NCI-H524 (cell line): Measurements from ENCODE around the gene TNNI3.
A peak's percentile ranks its signal among the peaks of the same experiment; 100 is the strongest.

Experiments
- DNase-seq, 2 experiments: peaks; one replicate each; lab custom pipeline; 2025; lab: John Stamatoyannopoulos, UW

TNNI3 gene

DNA sequence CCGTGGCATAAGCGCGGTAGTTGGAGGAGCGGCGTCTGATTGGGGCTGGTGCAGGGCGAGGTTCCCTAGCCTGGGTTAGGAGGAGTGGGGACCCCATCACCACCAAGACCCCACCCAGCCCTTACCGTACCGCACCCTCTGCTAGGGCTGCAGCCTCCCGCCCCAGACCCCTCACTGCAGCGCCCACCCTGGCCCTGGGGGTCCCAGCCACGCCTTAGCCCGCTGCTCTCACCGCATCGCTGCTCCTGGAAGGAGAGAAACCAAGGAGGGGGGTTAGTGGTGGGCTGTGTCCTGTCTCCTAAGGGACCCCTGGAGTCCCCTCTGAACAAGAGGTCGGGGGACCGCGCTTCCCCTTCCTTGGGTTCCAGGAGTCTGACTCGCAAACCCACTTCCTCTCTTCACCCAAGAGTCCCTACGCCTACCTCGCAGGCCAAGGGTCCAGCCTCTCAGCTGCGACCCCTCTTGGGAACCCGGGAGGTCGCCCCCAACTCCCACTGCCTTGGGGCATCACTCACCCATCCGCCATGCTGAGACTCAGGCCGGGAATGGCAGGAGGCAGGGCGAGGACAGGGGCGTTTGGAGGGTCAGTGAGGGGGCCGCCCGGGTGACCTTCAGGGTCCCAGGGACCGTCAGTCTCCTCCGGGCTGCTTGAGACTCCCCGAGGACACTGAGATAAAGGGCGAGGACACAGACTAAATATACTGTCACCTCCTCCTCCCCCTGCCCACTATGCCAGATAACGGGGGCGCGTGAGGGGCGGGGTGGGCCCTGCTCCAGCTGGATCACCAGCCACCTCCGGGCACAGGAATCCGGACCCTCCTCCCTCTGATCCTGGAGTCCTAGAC, at the start of gene TNNI3:
TNNI3 (minus strand) TSS at position 669 of the 845 bp plus-strand sequence; CDS start at position 526, 143 bp downstream.
- no peak for DNase-seq

DNA sequence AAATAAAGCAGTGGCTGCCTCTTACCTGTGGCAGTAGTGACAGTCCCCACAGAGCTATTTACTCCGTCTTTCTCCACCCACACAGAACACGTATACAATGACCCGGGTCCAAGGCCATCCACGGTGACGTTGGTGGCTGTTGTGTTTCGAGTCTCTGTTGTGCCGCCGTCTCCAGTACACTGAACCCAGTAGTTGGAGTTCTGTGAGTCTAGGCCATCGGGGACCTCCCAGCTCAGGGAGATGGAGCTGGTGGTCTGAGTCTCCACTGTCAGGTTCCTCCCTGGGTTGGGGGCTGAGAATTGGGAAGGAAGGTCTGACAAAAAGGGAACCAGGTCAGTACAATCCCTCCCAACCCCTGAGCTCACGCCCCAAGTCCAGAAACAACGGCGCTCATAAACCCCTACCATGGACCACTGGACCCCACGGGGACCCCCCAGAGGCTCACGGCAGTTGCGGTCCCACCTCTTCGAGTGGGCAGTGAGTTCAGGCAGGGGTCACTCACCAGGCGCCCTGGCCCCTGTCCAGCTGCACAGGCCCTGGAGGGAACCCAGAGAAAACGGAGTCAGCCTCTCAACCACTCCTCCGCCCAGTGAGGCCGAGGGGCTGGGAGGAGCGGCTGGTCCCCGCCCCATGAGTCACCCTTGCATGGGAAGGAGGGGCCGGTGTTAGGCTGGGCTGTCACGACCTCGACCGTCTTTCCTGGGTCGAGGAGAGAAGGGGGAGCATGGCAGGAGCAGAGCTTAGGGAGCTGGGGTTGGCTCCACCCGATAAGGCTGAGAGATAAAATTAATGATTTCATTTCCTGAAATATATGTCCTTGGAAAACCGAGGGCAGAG, 49.4 kb upstream of the TNNI3 start:
- peak in 1 of 2 experiments; percentile 17 for DNase-seq

GRCh38 chr19:55202199-55202598, 44.7 kb upstream of the TNNI3 start:
- peak in 1 of 2 experiments; percentile 15 for DNase-seq

DNA sequence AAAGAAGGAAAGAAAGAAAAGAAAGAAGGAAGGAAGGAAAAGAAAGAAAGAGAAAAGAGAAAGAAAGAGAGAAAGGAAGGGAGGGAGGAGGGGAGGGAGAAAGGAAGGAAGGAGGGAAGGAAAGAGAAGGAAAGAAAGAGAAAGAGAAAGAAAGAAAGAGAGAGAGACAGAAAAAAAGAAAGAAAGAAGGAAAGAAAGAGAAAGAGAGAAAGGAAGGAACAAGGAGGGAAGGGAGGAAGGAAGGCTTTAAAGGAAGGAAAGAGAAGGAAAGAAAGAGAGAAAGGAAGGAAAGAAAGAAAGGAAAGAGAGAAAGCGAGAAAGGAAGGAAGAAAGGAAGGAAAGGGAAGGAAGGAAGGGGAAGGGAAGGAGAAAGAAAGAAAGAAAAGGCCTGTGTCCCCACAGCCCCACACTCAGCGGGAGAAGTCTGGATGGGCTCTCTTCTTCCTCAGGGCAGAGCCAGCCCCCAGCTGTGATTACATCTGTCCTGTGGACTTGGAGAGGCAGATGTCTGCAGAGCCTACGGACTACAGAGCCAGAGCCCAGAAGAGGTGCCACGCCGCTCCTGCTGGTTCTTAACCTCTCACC, 42.2 kb upstream of the TNNI3 start:
- no peak for DNase-seq

GRCh38 chr19:55198651-55199050, 41.1 kb upstream of the TNNI3 start:
- no peak for DNase-seq

DNA sequence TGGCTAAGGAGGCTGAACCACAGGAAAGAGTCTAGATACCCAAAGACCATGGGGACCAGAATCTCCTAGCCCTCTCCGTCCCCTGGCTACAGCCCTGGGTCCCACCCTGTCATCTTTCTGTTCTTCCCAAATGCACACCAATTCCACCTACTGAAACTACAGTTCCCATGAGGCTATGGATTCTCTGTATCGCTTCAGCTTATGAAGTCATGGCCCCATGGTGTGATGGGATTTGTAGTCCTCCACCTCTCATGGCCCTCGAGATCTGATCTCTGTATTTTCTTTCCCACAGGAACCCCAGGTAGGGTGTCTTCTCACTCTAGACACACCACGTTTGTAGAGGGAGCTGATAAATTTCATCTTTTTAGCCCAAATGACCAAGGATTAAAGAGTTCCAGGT, 40.0 kb upstream of the TNNI3 start:
- no peak for DNase-seq

- DNase-seq = no peak
These were observed 39.3 kb upstream of the TNNI3 start for GRCh38 chr19:55196803-55197202.

- no peak for DNase-seq
These were observed 35.9 kb upstream of the TNNI3 start for GRCh38 chr19:55193481-55193880.

- DNase-seq = no peak
These were observed 31.9 kb upstream of the TNNI3 start for GRCh38 chr19:55189403-55189835.

- DNase-seq = no peak
These were observed 31.1 kb upstream of the TNNI3 start for GRCh38 chr19:55188625-55189024.

GRCh38 chr19:55186080-55186479, 28.5 kb upstream of the TNNI3 start:
- DNase-seq = no peak

DNA sequence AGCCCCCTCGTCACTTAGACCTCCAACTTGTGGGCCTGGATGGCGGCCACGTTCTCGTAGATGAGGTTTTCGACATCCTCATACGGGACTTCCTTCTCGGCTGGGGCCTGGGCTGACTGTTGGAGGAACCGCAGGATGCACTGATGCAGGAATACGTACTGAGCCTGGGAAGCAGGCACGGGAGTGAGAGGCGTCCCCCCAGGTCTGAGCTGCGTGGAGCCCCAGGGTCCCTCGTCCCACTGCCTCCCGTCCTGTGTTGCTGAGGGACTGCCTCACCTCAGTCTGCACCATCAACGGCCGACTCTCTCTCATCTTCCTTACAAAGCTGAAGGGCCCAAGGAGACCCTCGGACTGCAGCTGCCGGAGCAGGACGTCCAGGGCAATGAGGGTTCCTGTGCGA, 24.2 kb upstream of the TNNI3 start:
- no peak for DNase-seq

- no peak for DNase-seq
These were observed 22.3 kb upstream of the TNNI3 start, which contains the start of gene SYT5 for GRCh38 chr19:55179606-55180484. Gene SYT5 (minus strand): TSS chr19:55180289. CDS start chr19:55179041, 1,248 bp downstream.

DNA sequence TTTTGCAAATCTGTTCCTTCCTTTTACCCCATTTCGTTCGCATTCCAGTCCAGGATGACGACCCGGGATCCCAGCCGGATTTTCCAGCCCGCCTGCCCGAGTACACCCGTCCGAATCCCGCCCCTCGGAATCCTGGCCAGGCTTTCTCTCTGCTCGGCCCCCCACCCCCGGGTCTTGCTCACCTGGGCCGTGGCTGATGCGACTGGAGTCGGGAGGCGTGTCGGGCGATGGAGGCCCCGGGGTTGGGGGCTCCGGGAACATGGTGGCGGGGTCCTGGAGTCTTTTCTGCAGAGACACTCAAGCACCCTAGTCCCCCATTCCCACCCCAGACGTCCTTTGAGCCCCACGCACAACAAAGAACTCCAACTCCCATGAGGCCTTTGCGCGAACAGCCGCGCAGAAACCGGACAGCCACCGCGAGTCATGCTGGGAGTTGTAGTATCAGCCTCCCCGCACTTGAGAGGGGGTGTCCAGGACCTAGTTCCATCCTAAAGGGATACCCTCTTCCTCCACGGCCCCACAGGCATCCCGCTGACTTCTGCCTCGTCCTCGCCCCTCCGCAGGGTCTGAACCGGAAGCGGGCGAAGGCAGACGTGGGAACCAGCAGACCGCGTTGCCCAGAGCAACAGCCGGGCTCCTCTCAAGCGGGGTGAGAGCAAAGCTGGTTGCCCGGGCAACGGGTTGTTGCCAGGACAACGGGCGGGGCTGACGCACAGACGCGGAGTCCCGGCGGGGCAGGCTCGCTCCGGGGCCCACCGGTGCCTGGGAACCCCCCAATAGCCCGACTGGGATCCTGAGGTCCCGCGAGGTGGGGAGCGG, 21.5 kb upstream of the TNNI3 start:
- peak; percentile 93 to 95 for DNase-seq

DNA sequence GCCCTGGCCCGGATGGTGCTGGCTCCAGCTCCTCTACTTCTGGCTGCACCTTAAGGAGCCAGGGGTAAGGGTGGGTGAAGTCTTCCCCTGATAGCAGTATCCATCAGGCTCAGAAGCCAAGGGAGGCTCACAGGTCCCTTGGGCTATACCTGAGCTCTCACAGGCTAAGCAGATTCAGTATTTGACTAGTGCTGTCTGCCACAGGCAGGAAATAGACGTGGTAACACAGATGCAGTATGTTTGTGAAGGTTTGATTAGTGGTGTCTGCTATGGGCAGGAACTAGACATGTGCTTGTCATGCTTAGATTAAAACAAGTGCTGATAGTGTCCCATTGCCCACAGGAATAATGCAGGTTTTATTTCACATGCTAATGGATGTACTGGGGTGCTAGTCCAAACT, 18.5 kb upstream of the TNNI3 start:
- DNase-seq = no peak

DNA sequence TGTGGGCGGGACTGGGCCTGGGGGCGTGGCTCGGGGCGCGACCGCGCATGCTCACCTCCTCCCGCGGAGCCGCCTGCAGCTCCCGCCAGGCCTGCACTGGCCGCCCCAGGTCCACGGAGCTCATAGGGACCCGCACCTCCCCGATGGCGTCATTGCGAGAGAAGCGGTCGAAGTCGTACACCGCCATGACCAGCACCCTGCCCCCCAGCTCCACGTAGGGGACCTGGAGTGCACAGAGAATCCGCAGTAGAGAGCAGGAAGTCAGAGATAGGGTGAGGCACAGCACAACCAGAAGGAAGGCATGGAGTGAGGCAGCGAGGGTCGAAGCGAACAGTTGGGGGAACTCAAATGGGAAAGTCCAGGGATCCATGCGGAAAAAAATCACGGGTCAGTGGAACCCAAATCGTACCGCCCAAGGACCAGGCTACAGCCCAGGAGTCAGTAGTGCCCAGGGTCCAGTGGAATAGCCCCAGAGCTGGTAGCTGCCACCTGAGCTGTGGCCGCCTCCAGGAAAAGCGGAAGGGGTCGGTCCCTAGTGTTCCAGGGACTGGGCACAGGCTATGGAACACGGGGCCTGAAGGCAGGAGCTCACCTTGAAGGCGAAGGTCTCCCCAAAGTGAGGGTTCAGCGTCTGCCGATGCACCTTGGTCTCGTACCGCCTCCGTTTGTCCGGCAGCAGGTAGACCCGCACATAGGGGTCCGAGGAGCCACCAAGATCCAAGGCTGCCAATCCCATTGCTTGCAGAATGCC, 17.8 kb upstream of the TNNI3 start:
- no peak for DNase-seq

GRCh38 chr19:55174425-55175116, 17.0 kb upstream of the TNNI3 start:
- DNase-seq = no peak

DNA sequence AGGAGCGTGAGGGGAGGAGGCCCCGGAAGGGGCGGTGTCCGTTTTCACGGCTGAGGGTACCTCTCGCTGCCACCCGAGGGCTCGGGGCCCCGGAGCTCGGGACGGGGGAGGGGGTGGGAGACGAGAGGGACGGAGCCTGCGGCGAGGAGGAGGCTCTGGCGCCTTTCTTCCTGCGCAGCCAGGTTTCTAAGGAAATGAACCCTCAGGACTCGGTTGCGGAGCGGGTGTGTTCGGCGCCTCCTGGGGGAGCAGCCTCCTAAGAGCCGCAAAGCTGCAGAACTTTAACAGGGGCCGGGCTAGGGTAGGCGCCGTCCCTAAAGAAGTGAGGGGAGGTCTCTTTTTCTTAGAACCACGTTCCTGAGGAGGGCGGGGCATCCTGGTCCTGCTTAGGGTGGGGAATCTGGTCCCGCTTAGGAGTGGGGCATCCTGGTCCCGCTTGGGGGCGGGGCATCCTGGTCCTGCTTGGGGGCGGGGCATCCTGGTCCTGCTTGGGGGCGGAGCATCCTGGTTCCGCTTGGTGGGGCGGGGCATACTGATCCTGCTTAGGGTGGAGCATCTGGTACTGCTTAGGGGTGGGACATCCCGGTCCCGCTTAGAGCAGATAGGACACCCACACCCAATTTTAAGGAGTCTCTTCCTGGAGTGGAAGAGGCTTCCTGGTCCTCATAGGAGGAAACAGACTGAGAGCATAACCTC, 16.3 kb upstream of the TNNI3 start:
- peak in 1 of 2 experiments; percentile 63 for DNase-seq
